ENCODE data around the gene FBXL17. TPM values are rescaled to one million over a fixed set of nuclear protein-coding genes. Genes with fewer than 3 reads are reported as not detected.

FBXL17 gene
- polyA plus RNA-seq, 1 of the 3 experiments (the other 2 are of a cell fraction): 4.4 TPM

DNA sequence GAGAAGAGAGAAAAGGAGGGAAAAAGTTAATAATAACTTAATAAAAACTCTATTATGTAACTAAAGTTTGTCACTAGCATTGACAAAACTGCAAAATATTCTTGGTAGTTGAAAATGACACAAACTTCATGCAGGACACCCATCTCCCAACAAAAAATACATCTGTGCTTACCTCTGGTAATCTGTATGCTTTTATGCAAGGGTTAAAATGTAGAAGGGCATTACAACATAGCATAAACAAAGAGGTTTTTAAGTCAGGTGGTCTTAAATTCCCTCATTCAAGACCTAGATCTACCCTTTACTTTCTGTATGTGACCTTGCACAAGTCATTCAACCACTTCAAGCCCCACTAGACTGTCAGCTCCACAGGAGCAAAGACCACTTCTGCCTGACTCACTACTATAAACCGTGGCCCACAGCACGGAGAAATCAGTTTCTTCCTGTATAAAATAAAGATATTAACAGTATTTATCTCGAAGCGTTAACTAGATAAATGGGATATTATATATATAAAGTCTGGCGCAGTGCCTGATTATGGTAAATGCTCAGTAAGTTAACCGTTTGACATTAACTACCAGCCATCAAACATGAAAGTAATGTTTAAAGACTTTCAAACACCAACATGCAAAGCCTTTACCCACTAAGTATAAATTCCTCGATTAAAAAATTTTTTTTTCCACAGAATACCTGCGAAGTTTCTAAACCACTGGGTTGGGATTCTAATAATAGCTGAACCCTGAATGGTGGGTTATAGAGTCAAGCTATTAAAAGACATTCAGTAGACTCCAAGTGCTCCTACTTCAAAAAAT is 2.0 kb downstream of the FBXL17 start (continued):
- TF ChIP-seq NRF1 (IDR thresholded peaks at IDR 0.05; ENCODE audit: low read depth, low read length): no peak
- no peak for TF ChIP-seq CHD2 (IDR thresholded peaks at IDR 0.05; ENCODE audit: low read length, partially characterized antibody)

DNA sequence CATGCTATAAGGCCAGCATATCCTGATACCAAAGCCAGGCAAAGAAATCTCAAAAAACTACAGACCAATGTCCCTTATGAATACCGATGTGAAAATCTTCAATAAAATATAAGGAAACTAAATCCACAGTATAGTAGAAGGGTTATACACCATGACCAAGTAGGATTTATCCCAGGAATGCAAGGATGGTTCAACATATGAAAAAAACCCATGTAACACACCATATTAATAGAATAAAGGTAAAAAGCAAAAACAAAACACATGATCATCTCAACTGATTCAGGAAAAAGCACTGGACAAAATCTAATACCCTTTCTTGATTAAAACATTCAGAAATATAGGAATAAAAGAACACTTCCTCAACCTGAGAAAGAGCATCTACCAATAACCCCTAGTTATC is 6.1 kb downstream of the FBXL17 start:
- Histone ChIP-seq H3K9me2 (no peaks in the 10 kb centered on the region; the same call in 1 of the 2 replicates), H3K27me3 (ENCODE audit: insufficient read depth) (no peaks in the 10 kb centered on the region), H3K4me1 (ENCODE audit: control insufficient read depth in 1 of 2, insufficient read depth in 2 of 2, low read depth in 1 of 2, low read length in 1 of 2) (peaks cover 0 to 12% of the 10 kb centered on the region in 2 experiments; a peak in 2 of 4 replicates), H3K4me3 (ENCODE audit: low read depth in 2 of 2, low read length in 1 of 2) (no peak overlapping the region), H3K27ac (ENCODE audit: low read depth in 2 of 2, low read length in 1 of 2) (no peak overlapping the region), H3K79me2 (ENCODE audit: insufficient read depth) (peaks cover 88% of the 10 kb centered on the region), H2AFZ (ENCODE audit: low read depth) (no peak overlapping the region), H3K9me3 (peaks cover 16% of the 10 kb centered on the region), H3K36me3 (replicated peaks in 1 of 2; ENCODE audit: control insufficient read depth in 1 of 2, insufficient read depth in 2 of 2, low read length in 1 of 2) (peaks cover 0 to 15% of the 10 kb centered on the region in 2 experiments), H3K4me2 (no peak overlapping the region), H3F3A (replicated peaks; ENCODE audit: insufficient read depth) (peaks cover 4% of the 10 kb centered on the region), H3K9ac (no peak overlapping the region), H4K20me1 (ENCODE audit: insufficient read depth) (no peaks in the 10 kb centered on the region; the same call in 1 of the 2 replicates)
- WGBS (ENCODE audit: low lambda C conversion rate): 97% methylated on average over 1 of the region's 1 CpG
- TF ChIP-seq MXI1 (IDR thresholded peaks at IDR 0.05; ENCODE audit: low read depth, low read length) (no peak), SMC3 (IDR thresholded peaks at IDR 0.05; ENCODE audit: low read depth, low read length) (no peak), JUND (IDR thresholded peaks at IDR 0.05) (no peak)
- TF ChIP-seq, protein P1, sequence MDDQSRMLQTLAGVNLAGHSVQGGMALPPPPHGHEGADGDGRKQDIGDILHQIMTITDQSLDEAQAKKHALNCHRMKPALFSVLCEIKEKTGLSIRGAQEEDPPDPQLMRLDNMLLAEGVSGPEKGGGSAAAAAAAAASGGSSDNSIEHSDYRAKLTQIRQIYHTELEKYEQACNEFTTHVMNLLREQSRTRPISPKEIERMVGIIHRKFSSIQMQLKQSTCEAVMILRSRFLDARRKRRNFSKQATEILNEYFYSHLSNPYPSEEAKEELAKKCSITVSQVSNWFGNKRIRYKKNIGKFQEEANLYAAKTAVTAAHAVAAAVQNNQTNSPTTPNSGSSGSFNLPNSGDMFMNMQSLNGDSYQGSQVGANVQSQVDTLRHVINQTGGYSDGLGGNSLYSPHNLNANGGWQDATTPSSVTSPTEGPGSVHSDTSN (IDR thresholded peaks at IDR 0.05): no peak
- no peak for DNase-seq
- ChIA-PET POLR2A (no interaction called here), CTCF (no interaction called here)

DNA sequence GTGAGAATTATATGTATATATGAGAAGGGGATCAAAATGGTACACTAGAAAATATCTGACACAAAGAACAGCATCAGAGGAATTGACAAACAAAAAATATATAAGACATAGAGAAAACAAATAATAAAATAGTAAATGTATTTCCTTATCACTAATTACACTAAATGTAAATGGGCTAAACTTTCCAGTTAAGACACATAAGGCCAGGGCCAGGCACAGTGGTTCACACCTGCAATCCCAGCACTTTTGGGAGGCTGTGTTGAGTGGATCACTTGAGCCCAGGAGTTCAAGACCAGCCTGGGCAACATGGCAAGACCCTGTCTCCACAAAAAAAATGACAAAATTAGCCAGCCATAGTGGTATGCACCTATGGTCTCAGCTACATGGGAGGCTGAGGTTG is 8.5 kb downstream of the FBXL17 start:
- H3K27ac ChIP-seq (ENCODE audit: low read depth in 2 of 2, low read length in 1 of 2): no peak overlapping the region
- CTCF ChIA-PET: no interaction called here
- no peak overlapping the region for H3K4me2 ChIP-seq
- H3K79me2 ChIP-seq (ENCODE audit: insufficient read depth): peaks cover 76% of the 10 kb centered on the region
- peaks cover 0 to 15% of the 10 kb centered on the region in 2 experiments for H3K36me3 ChIP-seq (replicated peaks in 1 of 2; ENCODE audit: control insufficient read depth in 1 of 2, insufficient read depth in 2 of 2, low read length in 1 of 2)
- peaks cover 16% of the 10 kb centered on the region for H3K9me3 ChIP-seq
- no peaks in the 10 kb centered on the region for H4K20me1 ChIP-seq (ENCODE audit: insufficient read depth)
- H3F3A ChIP-seq (replicated peaks; ENCODE audit: insufficient read depth): peaks cover 4% of the 10 kb centered on the region
- POLR2A ChIA-PET: no interaction called here
- no peak overlapping the region for H3K9ac ChIP-seq
- no peak overlapping the region for H2AFZ ChIP-seq (ENCODE audit: low read depth)
- H3K4me3 ChIP-seq (ENCODE audit: low read depth in 2 of 2, low read length in 1 of 2): no peak overlapping the region
- no peaks in the 10 kb centered on the region; the same call in 1 of the 2 replicates for H3K9me2 ChIP-seq
- no peak for TF ChIP-seq FOXM1 (IDR thresholded peaks at IDR 0.05; ENCODE audit: low read depth)
- no peak for TF ChIP-seq FOXJ3 (CRISPR knock-in tag; IDR thresholded peaks at IDR 0.05)
- TF ChIP-seq, protein P2, sequence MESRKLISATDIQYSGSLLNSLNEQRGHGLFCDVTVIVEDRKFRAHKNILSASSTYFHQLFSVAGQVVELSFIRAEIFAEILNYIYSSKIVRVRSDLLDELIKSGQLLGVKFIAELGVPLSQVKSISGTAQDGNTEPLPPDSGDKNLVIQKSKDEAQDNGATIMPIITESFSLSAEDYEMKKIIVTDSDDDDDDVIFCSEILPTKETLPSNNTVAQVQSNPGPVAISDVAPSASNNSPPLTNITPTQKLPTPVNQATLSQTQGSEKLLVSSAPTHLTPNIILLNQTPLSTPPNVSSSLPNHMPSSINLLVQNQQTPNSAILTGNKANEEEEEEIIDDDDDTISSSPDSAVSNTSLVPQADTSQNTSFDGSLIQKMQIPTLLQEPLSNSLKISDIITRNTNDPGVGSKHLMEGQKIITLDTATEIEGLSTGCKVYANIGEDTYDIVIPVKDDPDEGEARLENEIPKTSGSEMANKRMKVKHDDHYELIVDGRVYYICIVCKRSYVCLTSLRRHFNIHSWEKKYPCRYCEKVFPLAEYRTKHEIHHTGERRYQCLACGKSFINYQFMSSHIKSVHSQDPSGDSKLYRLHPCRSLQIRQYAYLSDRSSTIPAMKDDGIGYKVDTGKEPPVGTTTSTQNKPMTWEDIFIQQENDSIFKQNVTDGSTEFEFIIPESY (IDR thresholded peaks at IDR 0.05; ENCODE audit: borderline replicate concordance, low read depth): no peak
- no peak for TF ChIP-seq GATA2 (CRISPR knock-in tag; IDR thresholded peaks at IDR 0.05)
- TF ChIP-seq ELF1 (IDR thresholded peaks at IDR 0.05): no peak
- no peak for TF ChIP-seq TAF1 (IDR thresholded peaks at IDR 0.05; ENCODE audit: borderline replicate concordance, low read depth, low read length)
- no peak for TF ChIP-seq YY1 (IDR thresholded peaks at IDR 0.05; ENCODE audit: low read depth)
- TF ChIP-seq, protein P3, sequence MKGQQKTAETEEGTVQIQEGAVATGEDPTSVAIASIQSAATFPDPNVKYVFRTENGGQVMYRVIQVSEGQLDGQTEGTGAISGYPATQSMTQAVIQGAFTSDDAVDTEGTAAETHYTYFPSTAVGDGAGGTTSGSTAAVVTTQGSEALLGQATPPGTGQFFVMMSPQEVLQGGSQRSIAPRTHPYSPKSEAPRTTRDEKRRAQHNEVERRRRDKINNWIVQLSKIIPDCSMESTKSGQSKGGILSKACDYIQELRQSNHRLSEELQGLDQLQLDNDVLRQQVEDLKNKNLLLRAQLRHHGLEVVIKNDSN (IDR thresholded peaks at IDR 0.05; ENCODE audit: borderline replicate concordance, low read depth): no peak
- TF ChIP-seq, protein P4, sequence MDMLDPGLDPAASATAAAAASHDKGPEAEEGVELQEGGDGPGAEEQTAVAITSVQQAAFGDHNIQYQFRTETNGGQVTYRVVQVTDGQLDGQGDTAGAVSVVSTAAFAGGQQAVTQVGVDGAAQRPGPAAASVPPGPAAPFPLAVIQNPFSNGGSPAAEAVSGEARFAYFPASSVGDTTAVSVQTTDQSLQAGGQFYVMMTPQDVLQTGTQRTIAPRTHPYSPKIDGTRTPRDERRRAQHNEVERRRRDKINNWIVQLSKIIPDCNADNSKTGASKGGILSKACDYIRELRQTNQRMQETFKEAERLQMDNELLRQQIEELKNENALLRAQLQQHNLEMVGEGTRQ (IDR thresholded peaks at IDR 0.05; ENCODE audit: borderline replicate concordance, low read depth, low read length): no peak
- no peak for TF ChIP-seq SIN3A (IDR thresholded peaks at IDR 0.05; ENCODE audit: borderline replicate concordance, low read depth, low read length)
- TF ChIP-seq, protein P5, sequence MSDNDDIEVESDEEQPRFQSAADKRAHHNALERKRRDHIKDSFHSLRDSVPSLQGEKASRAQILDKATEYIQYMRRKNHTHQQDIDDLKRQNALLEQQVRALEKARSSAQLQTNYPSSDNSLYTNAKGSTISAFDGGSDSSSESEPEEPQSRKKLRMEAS (IDR thresholded peaks at IDR 0.05; ENCODE audit: low read depth): no peak
- TF ChIP-seq POLR2AphosphoS5 (IDR thresholded peaks at IDR 0.05; ENCODE audit: low read depth, low read length): no peak
- TF ChIP-seq TEAD4 (IDR thresholded peaks at IDR 0.05; ENCODE audit: borderline replicate concordance, insufficient read depth): no peak
- TF ChIP-seq GABPA (IDR thresholded peaks at IDR 0.05; ENCODE audit: low read depth): no peak
- TF ChIP-seq TCF12 (IDR thresholded peaks at IDR 0.05): no peak
- no peak for DNase-seq
- H3K27me3 ChIP-seq (ENCODE audit: insufficient read depth): no peaks in the 10 kb centered on the region
- H3K4me1 ChIP-seq (ENCODE audit: control insufficient read depth in 1 of 2, insufficient read depth in 2 of 2, low read depth in 1 of 2, low read length in 1 of 2): peaks cover 0 to 1% of the 10 kb centered on the region in 2 experiments; a peak in 2 of 4 replicates

Measured in SK-N-SH (cell line).